GM19397 (cell line): ENCODE data around the gene TEX19.

Experiments
- ATAC-seq: cut with Tn5 transposase; IDR thresholded peaks from one replicate; pipeline ENCODE4 v1.9.1; 2021; ENCODE audit warnings: mild to moderate bottlenecking, moderate library complexity; ENCODE audit not compliant: unreplicated experiment

The TEX19 gene

DNA sequence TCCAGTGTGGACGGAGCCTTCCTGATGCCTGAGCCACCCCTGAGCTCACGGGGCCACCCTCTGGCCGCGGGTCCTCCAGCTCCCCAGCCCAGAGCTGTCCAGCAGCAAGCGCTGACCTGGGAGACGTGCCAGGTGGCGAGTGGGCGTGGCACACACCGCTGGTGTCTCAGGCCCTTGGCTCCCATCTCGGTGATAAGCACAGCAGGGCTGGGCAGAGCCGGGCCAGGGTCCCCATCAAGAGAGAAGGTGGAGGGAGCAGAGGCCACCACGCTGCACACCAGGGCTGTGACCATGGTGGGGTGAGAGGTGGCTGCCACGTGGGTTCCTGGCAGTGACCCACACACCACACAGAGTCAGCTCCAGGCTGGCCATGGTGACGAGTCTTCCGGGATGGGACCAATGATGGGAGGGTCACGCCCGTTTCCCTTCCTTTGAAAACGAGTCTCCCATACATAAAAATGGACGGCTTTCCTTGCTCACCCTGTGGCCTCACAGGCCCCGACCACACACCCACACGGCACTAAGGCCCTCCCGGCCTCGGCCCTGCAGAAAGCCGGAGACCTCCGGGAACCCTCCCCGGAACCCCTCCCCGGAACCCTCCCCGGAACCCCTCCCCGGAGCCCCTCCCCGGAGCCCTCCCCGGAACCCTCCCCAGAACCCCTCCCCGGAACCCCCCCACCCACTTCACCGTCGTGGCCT lies 29.3 kb downstream of the TEX19 start:
- no peak for ATAC-seq

DNA sequence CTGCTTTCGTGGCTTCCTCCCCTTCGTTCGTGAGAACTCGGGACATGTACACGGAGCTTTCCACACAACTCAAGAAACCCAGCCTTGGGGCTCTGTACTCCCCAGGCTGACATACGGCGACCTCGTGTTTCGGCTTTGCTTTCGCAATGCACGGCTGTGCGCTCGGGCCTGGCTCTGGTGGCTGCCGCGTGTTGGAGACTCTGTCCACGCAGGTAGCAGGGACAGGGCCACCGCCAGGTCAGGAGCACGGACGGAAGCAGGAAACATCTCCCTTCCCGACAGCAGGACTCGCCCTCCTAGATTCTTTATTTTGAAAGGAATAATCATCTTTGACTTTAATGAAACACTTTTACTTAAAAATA lies 29.9 kb downstream of the TEX19 start:
- no peak for ATAC-seq

DNA sequence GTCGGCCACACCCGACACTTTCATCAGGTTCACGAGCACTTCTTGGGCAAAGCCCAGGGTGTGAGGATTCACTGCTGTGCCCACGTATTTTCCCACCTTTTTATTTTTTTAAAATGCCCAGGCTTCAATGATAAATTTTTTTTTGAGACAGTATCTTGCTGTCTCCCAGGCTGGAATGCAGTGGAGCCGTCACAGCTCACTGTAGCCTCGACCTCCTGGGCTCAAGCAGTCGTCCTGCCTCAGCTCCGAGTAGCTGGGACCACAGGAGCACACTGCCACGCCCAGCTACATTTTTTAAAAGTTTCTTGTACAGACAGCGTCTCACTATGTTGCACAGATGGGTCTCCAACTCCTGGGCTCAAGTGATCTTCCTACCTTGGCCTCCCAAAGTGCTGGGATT lies 30.3 kb downstream of the TEX19 start:
- no peak for ATAC-seq

DNA sequence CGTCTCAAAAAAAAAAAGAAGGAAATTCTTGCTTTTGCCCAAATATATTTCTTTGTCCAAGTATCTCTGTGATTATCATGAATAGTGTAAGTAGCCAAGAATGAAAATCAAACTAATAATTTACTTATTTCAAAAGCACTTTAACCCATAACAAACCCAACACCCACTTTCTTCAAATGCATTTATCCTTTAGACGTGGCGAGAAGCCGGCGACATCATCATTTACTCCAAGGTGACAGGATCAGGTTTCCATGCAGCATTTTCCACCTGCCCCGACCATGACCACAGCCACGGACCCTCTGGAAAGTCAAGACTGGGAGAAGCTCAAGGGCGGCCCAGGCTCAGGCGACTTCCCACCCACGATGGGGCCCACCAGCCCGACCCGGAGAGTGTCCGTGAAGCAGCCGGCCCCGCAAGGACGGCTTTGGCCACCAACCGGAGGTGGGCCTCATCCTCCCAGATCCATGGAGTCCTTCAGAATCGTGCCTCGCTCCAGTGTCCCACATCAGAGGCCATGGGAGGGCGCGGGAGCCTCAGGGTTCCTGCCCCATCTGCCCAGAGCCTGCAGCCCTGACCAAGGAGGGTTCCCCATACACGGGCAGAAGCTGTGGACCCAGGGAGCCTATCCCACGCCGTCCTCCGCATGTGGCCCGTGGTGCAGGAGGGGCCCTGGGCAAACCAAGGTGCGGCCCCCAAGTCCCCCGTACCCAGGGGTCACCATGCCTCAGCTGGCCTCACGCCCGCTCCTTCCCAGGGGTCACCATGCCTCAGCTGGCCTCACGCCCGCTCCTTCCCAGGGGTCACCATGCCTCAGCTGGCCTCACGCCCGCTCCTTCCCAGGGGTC lies 31.2 kb downstream of the TEX19 start:
- no peak for ATAC-seq

DNA sequence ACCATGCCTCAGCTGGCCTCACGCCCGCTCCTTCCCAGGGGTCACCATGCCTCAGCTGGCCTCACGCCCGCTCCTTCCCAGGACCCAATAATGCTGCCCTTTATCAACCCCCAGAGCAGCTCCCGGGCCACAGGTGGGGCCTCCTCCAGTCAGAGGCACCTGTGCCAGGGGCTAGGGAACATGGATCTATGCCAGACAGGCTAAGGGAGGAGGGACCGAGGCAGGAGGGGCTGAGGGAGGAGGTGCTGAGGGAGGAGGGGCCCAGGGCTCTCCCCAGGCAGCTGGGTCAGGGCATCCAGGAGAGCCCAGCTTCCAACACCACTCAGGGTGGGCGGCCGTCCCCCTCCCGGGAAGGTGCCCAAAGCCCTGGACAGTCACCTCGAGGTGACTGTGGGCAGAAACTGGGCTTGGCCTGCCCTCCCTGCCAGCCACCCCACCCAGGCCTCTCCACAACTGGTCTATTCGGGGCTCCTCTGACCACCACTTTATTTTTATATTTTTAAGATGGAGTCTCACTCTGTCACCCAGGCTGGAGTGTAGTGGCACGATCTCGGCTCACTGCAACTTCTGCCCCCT lies 31.9 kb downstream of the TEX19 start:
- ATAC-seq = no peak

DNA sequence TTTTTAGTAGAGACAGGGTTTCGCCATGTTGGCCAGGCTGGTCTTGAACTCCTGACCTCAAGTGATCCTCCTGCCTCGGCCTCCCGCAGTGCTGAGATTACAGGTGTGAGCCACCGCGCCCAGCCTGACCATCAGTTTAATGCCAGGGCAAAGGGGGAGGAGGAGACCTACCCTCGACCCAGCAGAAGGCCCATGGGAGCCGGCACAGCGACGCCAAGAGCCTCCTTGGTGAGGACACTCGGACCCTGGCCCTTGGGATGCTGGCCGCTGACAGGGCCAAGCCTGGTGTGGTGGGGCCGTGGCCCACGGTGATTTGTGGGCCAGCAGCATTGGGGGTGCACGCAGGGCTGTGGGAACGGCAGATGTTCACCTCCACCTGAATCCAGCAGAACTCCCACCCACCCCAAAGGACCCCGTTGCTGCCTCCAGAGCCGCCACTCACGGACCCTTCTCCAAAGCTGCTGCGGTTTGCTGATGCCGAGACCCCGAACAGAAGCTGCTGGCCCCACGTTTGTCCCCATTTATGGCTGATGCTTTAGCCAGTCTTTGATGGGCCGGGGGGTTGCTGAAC lies 32.5 kb downstream of the TEX19 start:
- ATAC-seq = no peak

DNA sequence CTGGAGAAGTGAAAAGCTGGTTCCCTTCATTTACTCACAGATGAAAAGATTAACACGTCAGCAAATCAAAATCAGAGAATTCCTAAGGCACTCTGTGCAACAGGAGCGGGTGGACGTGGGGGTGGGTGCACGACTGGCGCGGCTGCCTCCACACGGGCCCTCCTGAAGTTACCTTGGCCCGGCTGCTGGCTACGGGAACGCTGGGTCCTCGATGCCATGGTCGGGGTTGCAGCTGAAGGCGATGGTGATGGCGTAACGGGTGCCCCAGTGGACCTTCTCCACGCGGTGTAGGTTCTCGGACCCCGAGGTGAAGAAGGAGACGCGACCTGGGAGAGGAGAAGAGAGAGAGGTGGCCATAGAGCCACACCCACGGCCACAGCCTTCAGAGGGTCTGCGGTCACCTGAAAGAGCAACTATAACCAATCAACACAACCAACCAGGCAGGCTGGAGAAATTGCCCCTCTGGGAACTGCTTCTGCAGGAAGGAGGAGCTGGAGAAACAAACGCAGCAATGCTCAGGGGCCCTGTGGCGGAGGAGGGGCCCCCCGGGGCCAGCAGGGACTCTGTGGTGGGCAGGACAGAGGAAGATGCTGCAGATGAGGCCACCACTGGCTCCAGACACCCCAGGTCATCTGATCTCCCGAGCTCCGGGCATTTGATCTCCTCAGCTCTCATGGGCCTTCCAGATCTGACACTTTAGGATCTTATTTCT lies 33.3 kb downstream of the TEX19 start:
- no peak for ATAC-seq

DNA sequence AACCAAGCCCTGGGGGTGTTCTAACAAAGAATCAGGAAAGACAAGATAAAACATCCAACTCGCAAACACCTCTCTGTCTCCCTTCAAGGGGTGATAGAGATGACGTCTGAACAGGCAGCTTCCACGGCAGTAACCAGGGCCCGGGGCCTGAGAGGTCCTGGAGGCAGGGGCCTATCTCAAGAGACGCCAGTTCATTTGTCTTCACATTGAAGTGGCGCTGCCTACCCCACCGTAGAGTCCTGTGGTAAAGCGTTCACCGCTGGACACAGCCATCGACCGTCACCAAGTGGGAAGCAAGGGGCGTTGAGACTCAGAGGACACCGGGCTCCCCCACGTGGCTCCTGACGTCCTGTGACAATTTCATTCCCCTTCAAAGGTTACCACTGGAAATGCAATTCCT lies 33.9 kb downstream of the TEX19 start:
- no peak for ATAC-seq

DNA sequence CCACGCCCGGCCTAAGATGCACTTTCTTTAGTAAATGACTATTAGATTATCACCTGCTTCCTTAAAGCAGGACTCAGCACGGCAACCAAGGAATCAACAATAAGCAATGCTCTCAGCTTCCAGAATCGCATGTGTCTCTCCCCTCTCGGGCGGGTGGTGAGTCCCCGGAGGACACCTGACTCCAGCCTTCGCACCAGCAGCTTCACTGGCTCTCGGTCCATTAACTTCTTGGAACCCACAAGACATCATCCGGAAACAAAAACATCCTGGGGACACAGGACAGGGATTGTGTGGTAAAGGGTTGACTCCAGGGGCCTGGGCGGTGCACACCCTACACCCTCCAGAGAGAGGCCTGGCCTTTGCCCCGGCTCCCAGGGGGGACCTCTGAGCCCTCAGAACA lies 35.2 kb downstream of the TEX19 start:
- no peak for ATAC-seq

DNA sequence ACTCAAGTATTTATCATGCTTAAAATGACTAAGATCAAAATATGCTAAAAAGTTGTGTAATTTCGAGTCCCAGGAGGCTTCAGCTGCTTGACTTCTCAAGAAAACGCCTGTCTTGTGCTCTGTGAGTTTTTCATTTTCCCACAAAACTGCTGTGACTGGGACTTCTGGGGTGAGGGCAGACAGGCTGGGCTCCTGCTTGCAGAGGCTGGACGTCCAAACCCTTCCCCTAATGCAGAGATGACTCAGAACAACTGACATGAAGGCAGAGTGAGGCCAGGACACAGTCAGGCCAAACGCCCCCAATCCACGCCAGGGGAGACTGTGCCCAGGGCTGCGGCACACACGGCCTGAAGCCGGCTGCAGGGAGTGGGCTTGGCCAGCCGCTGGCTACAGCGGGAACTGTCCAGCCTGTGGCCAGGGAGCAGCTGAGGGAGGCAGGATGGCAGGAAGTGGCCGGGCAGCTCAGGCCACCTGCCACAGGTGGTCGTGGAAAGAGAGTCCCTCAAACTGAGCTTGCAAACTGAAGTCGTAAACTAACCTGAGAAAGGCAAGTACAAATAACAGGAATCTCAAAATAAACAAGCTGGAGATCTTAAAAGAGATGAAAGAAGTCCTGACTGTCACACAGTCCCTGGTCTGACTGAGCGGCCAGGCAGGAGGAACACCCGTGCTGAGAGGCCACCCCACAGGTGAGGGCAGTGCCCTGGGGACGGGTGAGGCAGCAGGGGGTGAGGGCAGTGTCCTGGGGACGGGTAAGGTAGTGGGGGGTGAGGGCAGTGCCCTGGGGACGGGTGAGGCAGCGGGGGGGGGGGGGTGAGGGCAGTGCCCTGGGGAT lies 37.8 kb downstream of the TEX19 start:
- ATAC-seq = no peak

DNA sequence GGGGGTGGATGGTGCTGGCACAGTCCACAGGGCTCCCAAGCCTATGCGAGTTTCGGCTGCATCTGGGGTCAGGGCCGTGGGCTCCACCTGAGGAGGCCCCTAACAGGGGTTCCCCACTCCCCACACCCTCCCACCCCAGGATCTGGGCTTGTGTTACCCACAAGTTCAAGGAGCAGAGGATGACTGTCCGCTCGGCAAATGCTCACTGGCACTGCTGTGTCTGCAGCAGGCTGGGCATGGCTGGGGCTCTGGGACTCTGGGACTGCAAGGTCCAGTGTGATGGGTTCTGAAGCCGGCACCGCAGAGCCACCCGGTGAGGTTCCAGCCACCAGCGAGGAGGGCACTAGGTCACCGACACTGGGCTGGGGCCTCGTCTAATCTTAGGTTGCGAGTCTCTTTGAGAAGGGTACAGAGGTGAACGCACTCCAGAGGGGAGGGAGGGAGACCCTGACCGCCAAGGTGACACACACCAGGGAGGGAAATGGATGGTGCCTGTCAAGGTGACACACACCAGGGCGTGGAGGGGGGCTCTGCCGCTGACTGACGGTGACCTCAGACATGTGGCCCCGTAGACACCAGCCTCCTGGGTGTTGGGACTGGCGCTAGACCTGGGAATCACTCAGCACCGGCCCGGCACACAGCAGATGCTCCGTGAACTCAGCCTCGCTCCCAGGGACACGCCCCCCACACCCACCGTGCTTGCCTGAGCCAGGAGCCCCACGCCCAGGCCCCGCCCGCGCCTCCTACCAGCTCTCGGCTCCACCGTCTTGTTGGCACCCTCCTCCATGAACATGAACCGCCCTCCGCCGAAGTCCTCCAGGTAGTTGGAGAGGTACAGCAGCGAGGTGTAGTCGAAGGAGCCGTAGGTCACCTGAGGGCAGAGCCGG lies 38.6 kb downstream of the TEX19 start:
- no peak for ATAC-seq

DNA sequence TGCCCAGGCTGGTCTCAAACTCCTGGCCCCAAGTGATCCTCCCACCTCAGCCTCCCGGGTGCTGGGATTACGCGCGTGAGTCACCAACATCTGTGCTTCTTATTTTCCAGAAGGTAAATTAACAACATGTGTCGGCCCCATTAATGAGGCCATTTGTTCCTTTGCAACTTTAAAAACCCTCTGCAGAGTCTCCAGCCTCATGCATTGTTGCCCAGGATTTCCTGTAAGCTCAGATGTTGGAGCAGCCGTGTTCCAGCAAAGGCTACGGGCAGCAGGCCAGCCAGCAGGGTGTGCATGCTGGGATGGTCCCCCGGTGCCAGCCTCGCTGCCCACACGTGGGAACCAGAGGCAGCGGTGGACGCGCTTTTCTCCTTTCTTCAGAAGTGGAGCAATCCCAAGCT lies 40.0 kb downstream of the TEX19 start:
- no peak for ATAC-seq

DNA sequence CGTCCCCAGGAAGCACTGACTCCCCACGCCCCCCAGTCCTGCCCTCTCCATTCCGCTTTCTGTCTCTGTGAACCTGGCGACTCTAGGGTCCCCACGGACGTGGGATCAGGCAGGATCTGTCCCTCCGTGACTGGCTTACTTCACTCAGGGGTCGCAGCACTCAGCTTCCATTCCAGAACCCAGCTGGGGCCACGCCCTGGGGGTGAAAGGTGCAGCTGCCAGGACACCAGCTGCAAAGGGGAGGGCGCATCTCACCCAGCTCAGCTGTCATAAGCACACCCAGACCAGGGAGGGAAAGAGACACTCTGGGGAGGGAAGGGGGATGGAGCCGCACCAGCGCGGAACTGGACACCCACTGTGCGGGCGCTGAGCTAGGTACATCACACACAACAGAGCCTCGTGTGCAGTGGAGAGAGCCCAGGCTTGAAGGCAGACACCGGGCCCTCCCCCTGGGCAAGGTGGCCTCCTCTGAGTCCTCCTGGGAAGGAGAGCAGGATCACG lies 40.6 kb downstream of the TEX19 start:
- no peak for ATAC-seq

DNA sequence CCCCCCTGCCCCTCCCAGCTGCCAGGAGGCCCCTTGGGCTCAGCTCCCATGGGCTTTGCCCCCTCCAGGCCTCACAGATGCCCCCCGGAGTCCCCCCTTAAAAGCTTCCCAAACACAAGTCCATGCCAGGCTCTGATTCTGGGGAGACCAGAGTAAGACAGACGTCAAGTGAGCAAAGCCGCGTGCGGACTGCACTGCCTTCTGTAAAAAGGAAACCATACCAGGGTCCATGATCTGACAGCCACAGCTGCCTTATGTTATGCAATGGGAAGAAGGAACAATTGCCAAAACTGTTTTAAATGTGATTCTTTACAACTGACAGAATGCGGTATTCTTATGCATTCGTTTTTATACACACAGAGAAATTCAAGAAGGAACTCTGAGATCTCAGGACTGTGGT lies 41.2 kb downstream of the TEX19 start:
- ATAC-seq = no peak

DNA sequence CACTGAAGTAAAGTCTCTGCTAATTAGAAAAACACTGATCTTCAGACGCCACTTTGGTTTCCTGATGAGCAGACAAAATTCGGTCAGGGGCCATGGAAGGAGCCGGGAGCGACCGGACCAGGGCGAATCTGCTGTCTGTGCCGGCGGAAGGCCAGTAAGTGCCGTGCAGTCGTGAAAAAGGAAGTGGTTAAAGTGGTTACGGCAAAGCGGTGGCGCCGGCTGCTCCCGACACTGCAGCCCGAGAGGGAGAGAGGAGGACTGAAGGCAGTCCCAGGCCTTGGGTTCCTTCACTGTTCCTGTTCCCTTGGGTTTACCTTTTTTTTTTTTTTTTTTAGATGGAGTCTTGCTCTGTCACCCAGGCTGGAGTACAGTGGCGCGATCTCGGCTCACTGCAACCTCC lies 41.8 kb downstream of the TEX19 start:
- no peak for ATAC-seq

DNA sequence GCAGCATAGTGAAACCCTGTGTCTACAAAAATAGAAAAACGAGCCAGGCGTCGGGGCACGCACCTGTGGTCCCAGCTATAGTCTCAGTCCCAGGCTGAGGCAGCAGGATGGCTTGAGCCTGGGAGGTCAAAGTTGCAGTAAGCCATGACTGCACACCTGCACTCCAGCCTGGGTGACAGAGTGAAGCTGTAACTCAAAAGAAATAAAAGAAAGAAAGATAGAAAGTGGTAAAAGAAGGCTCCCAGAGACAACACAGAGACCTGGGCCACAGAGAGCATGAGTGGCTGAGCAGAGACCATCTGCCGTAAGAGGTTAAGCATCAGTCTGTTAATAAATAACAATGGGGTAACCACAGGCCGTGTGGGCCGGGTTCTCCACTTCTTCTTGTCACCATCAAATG lies 43.8 kb downstream of the TEX19 start:
- peak; percentile 73 for ATAC-seq

DNA sequence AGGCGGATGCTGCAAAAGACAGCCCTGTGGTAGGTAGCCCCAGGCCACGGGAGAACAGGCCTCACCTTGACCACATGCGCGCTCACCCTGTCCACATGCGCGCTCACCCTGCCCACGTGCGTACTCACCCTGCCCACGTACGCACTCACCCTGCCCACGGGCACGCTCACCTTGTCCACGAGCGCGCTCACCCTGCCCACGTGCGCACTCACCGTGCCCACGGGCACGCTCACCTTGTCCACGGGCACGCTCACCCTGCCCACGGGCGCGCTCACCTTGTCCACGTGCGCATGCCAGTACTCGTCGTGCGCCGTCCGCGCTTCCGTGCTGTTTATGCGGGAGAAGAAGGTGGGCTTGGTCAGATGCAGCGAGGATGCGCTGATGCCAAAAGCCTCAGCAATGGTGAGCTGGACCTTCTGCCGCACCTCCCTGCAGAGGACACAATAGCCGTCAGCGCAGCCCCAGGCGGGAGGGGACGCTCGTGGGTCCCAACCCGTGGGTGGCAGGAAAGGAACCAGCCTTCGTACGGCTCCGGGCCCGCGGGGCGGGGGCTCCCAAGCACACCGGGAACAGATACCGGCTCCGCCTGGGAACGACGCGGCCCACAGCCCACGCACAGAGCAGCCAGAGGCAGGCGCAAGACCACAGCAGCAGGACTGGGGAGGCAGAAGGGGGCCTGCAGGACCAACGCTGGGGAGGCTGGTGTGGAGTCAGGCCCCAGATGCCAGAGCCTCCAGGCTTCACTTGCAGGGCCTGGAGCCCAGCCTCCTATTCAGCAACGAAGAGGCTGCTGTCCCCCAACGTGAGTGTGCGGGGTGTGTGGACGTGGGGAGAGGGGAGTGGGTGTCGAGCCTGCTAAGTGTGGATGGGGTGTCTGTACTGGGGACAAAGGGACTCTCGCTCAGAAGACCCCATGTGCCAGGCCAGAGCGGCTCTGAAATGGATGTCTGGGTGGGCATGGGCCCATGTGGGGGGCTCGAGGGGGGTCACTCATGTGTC lies 44.9 kb downstream of the TEX19 start:
- no peak for ATAC-seq

DNA sequence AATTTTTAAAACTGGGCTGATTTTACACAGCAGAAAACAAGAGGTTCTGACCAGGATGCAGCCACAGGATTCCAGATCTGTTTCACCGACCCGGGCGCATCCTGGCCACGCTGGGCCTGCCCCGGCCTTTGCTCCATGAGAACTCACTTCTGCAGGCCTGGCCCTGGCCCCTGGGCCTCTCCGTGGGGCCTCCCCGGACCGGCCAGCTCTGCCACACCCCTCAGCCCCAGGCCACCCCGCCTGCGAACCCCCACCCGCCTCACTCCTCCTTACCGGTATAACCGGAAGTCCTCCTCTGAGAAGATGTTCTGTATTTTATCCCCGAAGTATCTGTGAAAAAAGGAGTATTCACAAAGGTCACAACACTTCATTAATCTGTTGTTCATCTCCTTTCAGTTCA lies 46.0 kb downstream of the TEX19 start:
- no peak for ATAC-seq
